Measurements from ENCODE around the gene KRT33B. TPM values are rescaled to one million over a fixed set of nuclear protein-coding genes. Genes with fewer than 3 reads are reported as not detected.
"Not testable (repeated sequence)": the region's sequence is repeated elsewhere in the genome, so short reads cannot be mapped to it uniquely, and the experiment has no call there.

KRT33B gene
- total RNA-seq, 4 donors from 2014 or later = not detected

- intact Hi-C loops (cut with DNase I; ENCODE audit: low total_unique reads) (no loop called here), in situ Hi-C loops (cut with MboI; ENCODE audit: low sequenced_read_pairs in 4 of 4) (no loop called here)
- ATAC-seq (no peak), DNase-seq (no peak)
- Histone ChIP-seq H3K27me3 (no peaks in the 10 kb centered on the region), H3K27ac (no peak overlapping the region), H3K9me3 (no peaks in the 10 kb centered on the region), H3K4me3 (no peak overlapping the region), H3K36me3 (no peaks in the 10 kb centered on the region), H3K4me1 (no peaks in the 10 kb centered on the region)
- no peak for TF ChIP-seq POLR2A (IDR thresholded peaks at IDR 0.05)
- TF ChIP-seq CTCF (IDR thresholded peaks at IDR 0.05 in 4 of 5, conservative IDR thresholded peaks at IDR 0.05 in 1 of 5) = no peak
Observed at GRCh38 chr17:41352597-41353366, 16.8 kb downstream of the KRT33B start.

GRCh38 chr17:41351177-41351576 lies 18.4 kb downstream of the KRT33B start:
- DNase-seq (no peak), ATAC-seq (no peak)
- Histone ChIP-seq H3K27ac (no peak overlapping the region), H3K9me3 (no peaks in the 10 kb centered on the region), H3K27me3 (no peaks in the 10 kb centered on the region), H3K4me1 (no peaks in the 10 kb centered on the region), H3K36me3 (no peaks in the 10 kb centered on the region), H3K4me3 (no peak overlapping the region)
- intact Hi-C loops (cut with DNase I; ENCODE audit: low total_unique reads) = no loop called here
- TF ChIP-seq POLR2A (IDR thresholded peaks at IDR 0.05) (no peak), CTCF (IDR thresholded peaks at IDR 0.05 in 4 of 5, conservative IDR thresholded peaks at IDR 0.05 in 1 of 5) (no peak)
- in situ Hi-C loops (cut with MboI; ENCODE audit: low sequenced_read_pairs in 4 of 4) = no loop called here

- in situ Hi-C loops (cut with MboI; ENCODE audit: low sequenced_read_pairs in 4 of 4); H3K4me3 ChIP-seq; DNase-seq; H3K27me3 ChIP-seq; H3K4me1 ChIP-seq; ATAC-seq; H3K9me3 ChIP-seq; H3K36me3 ChIP-seq; intact Hi-C loops (cut with DNase I; ENCODE audit: low total_unique reads); H3K27ac ChIP-seq: not testable (repeated sequence)
Observed at GRCh38 chr17:41350381-41350878, 19.2 kb downstream of the KRT33B start, which contains the start of gene KRT33A. KRT33A (minus strand) TSS chr17:41350828; CDS start chr17:41350767, 61 bp downstream.

- DNase-seq (no peak), ATAC-seq (no peak)
- Histone ChIP-seq H3K9me3 (no peaks in the 10 kb centered on the region), H3K4me3 (no peak overlapping the region), H3K27me3 (no peaks in the 10 kb centered on the region), H3K27ac (no peak overlapping the region), H3K4me1 (no peaks in the 10 kb centered on the region), H3K36me3 (no peaks in the 10 kb centered on the region)
- in situ Hi-C loops (cut with MboI; ENCODE audit: low sequenced_read_pairs in 4 of 4) = no loop called here
- intact Hi-C loops (cut with DNase I; ENCODE audit: low total_unique reads) = no loop called here
- TF ChIP-seq POLR2A (IDR thresholded peaks at IDR 0.05) = no peak
- TF ChIP-seq CTCF (IDR thresholded peaks at IDR 0.05 in 4 of 5, conservative IDR thresholded peaks at IDR 0.05 in 1 of 5) = no peak
Observed at GRCh38 chr17:41347869-41348760, 21.5 kb downstream of the KRT33B start.

- H3K27me3 ChIP-seq; ATAC-seq; H3K4me1 ChIP-seq; intact Hi-C loops (cut with DNase I; ENCODE audit: low total_unique reads); H3K9me3 ChIP-seq; H3K27ac ChIP-seq; H3K36me3 ChIP-seq; DNase-seq; H3K4me3 ChIP-seq; in situ Hi-C loops (cut with MboI; ENCODE audit: low sequenced_read_pairs in 4 of 4): not testable (repeated sequence)
Observed at GRCh38 chr17:41346421-41346820, 23.2 kb downstream of the KRT33B start.

Measured in gastrocnemius medialis (tissue), 4 donors.